ENCODE data around the gene SLC16A3. TPM values are rescaled to one million over a fixed set of nuclear protein-coding genes. Genes with fewer than 3 reads are reported as not detected.

The SLC16A3 gene
- total and polyA plus RNA-seq, 2 of the 8 experiments (the other 6 are each of a cell fraction or from before 2014, with no cell fraction given), result 3.8 to 8.7 TPM

GRCh38 chr17:82235775-82236141 lies 6.9 kb downstream of the SLC16A3 start (continued):
- TF ChIP-seq RXRA (IDR thresholded peaks at IDR 0.05; ENCODE audit: insufficient read depth, low read depth, low read length) (no peak), CTBP2 (IDR thresholded peaks at IDR 0.05; ENCODE audit: borderline replicate concordance, insufficient read depth, insufficient read length, low read length) (no peak), SAP30 (IDR thresholded peaks at IDR 0.05; ENCODE audit: insufficient read depth, insufficient replicate concordance, low read length) (no peak), CHD1 (IDR thresholded peaks at IDR 0.05; ENCODE audit: low read depth, low read length) (no peak), EP300 (IDR thresholded peaks at IDR 0.05; ENCODE audit: borderline replicate concordance in 1 of 2, low read depth in 2 of 2, low read length in 2 of 2) (no peak), SP2 (IDR thresholded peaks at IDR 0.05; ENCODE audit: low read length) (no peak), ASH2L (IDR thresholded peaks at IDR 0.05; ENCODE audit: low read length) (no peak)

Measured in H1 (cell line).